ENCODE data around the gene CASP14. TPM values are rescaled to one million over a fixed set of nuclear protein-coding genes. Genes with fewer than 3 reads are reported as not detected.
"Not testable (repeated sequence)": the region's sequence is repeated elsewhere in the genome, so short reads cannot be mapped to it uniquely, and the experiment has no call there.

CASP14 gene
- total RNA-seq, 1 experiment from 2014 or later = not detected

DNA sequence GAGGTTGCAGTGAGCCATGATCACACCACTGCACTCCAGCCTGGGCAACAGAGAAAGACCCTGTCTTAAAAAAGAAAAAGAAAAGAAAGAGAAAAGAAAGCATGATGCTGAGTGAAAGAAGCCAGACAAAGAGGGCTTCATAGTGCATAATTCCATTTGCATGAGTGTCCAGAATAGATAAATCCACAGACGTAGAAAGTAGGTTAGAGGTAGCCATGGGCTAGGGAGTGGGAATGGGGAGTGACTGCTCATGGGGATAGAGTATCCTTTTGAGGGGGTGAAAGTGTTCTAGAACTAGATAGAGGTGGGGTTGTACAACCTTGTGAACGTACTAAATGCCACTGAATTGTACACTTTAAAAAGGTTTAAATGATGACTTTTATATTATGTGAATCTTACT is 25.1 kb downstream of the CASP14 start (continued):
- TF ChIP-seq ELF4 (CRISPR knock-in tag; IDR thresholded peaks at IDR 0.05; ENCODE audit: low read depth) = no peak

DNA sequence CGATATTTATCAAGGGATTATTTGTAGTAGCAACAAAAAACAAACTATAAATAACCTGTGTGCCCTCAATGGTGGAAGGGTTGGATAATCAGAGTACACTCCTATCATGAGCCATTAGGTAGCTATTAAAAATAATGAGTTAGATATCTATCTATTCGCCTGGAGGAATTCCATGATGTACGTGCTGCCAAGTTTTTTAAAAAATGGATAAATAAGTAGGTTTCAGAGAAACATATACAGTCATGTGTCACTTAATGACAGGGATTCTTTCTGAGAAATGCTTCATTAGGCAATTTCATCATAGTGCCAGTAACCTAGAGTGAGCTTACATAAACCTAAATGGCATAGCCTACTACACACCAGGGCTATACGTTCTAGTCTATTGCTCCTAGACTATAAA is 26.5 kb downstream of the CASP14 start:
- ATAC-seq = no peak
- H3K27me3 Mint-ChIP-seq (ENCODE audit: low read depth) = peaks cover 4% of the 10 kb centered on the region; the same call in 1 of the 2 replicates
- CTCF ChIA-PET = interaction anchor here (0.5 kb wide), 1 partner anchor 83 kb away, joined by 3 read pairs; no protein-coding TSS in a partner anchor

DNA sequence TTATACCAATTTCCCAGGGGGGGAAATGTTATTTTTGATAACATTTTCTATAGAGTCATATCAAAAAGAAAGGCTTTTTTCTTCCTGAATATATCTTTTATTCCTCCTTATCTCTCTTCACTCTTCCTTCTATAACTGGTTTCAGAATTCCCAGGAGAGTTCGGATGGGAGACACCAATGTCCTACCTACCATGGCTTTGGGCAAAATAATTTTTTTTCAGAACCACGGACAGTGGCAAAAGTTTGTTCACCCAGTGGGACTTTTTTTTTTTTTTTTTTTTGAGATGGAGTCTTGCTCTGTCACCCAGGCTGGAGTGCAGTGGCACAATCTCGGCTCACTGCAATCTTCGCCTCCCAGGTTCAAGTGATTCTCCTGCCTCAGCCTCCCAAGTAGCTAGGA is 30.7 kb downstream of the CASP14 start:
- H3K4me3 Mint-ChIP-seq; H3K4me1 Mint-ChIP-seq; H3K27me3 Mint-ChIP-seq (ENCODE audit: low read depth); H3K9me3 Mint-ChIP-seq; H3K27ac Mint-ChIP-seq; POLR2A ChIA-PET; ATAC-seq; DNase-seq (ENCODE audit: low spot score); H3K36me3 Mint-ChIP-seq: not testable (repeated sequence)
- CTCF ChIA-PET = interaction anchor here (0.7 kb wide), 1 partner anchor 391 kb away, joined by 4 read pairs; no protein-coding TSS in a partner anchor

More for the DNA sequence above, 26.5 kb downstream of the CASP14 start:
- no peak for TF ChIP-seq NFATC4 (CRISPR knock-in tag; IDR thresholded peaks at IDR 0.05)
- TF ChIP-seq, protein P1, sequence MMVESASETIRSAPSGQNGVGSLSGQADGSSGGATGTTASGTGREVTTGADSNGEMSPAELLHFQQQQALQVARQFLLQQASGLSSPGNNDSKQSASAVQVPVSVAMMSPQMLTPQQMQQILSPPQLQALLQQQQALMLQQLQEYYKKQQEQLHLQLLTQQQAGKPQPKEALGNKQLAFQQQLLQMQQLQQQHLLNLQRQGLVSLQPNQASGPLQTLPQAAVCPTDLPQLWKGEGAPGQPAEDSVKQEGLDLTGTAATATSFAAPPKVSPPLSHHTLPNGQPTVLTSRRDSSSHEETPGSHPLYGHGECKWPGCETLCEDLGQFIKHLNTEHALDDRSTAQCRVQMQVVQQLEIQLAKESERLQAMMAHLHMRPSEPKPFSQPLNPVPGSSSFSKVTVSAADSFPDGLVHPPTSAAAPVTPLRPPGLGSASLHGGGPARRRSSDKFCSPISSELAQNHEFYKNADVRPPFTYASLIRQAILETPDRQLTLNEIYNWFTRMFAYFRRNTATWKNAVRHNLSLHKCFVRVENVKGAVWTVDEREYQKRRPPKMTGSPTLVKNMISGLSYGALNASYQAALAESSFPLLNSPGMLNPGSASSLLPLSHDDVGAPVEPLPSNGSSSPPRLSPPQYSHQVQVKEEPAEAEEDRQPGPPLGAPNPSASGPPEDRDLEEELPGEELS (CRISPR knock-in tag; IDR thresholded peaks at IDR 0.05) = no peak
- TF ChIP-seq SP1 (CRISPR knock-in tag; conservative IDR thresholded peaks at IDR 0.05) = no peak
- no peak for TF ChIP-seq CBFB (CRISPR knock-in tag; IDR thresholded peaks at IDR 0.05; ENCODE audit: low read depth)
- no peak for TF ChIP-seq ATF1 (CRISPR knock-in tag; IDR thresholded peaks at IDR 0.05)
- TF ChIP-seq, protein P2, sequence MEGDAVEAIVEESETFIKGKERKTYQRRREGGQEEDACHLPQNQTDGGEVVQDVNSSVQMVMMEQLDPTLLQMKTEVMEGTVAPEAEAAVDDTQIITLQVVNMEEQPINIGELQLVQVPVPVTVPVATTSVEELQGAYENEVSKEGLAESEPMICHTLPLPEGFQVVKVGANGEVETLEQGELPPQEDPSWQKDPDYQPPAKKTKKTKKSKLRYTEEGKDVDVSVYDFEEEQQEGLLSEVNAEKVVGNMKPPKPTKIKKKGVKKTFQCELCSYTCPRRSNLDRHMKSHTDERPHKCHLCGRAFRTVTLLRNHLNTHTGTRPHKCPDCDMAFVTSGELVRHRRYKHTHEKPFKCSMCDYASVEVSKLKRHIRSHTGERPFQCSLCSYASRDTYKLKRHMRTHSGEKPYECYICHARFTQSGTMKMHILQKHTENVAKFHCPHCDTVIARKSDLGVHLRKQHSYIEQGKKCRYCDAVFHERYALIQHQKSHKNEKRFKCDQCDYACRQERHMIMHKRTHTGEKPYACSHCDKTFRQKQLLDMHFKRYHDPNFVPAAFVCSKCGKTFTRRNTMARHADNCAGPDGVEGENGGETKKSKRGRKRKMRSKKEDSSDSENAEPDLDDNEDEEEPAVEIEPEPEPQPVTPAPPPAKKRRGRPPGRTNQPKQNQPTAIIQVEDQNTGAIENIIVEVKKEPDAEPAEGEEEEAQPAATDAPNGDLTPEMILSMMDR (IDR thresholded peaks at IDR 0.05) = no peak
- TF ChIP-seq ZNF219 (CRISPR knock-in tag; IDR thresholded peaks at IDR 0.05; ENCODE audit: borderline replicate concordance) = no peak
- TF ChIP-seq, protein P3, sequence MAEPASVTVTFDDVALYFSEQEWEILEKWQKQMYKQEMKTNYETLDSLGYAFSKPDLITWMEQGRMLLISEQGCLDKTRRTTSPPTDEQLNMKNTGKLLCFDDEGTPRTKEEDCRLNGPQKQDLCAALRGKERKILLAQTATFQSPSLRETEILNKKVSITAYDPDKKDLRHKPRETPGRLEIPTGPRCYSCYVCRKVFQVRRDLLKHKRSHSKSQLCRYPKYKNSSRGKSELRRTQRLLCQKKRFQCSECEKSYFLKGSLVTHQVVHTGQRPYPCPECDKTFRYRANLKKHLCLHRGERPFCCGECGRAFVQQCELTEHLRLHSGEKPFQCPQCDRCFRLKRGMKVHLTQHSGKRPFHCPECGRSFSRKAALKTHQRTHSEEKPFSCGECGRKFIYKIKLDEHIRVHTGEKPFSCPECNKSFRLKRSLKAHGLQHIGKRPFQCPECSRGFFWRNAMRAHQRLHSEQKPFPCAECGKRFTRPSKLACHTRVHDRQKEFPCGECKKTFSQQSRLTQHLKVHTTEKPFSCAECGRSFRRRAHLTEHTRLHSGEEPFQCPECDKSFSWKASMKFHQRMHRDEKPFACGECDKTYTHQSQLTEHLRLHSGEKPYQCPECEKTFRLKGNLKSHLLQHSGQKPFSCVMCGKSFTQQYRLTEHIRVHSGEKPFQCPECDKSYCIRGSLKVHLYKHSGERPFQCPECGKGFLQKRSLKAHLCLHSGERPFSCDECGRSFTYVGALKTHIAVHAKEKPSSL (CRISPR knock-in tag; conservative IDR thresholded peaks at IDR 0.05) = no peak
- TF ChIP-seq ELF4 (CRISPR knock-in tag; IDR thresholded peaks at IDR 0.05; ENCODE audit: low read depth) = no peak
- no peak for DNase-seq (ENCODE audit: low spot score)
- peaks cover 3% of the 10 kb centered on the region; the same call in 1 of the 2 replicates for H3K4me1 Mint-ChIP-seq
- POLR2A ChIA-PET = no interaction called here
- no peaks in the 10 kb centered on the region for H3K36me3 Mint-ChIP-seq
- H3K27ac Mint-ChIP-seq = no peak overlapping the region
- no peak overlapping the region for H3K4me3 Mint-ChIP-seq
- H3K9me3 Mint-ChIP-seq = peaks cover 3% of the 10 kb centered on the region; the same call in 1 of the 2 replicates

DNA sequence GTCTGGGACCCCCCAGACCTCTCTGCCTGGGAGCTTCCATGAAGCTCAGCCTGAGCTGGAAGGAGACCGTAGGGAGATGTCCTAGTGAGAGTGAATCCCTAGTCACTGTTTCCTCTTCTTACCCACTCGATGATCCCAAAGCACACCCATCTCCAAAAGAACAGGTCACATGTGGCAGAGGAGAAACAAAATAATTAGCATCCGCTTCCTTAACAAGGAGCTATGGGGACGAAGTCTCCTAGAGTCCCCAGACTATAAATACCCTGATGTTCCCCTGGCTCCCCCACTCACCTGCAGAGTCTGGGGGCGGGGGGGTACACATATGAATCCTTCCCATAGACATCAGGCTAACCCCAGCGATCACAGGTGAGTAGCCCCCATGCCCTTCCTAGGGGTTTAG is 32.6 kb downstream of the CASP14 start, which contains the start of gene OR1I1:
OR1I1 (plus strand) TSS at position 301 of the 400 bp plus-strand sequence. CDS start 4,855 bp downstream, outside the sequence.
- POLR2A ChIA-PET = no interaction called here
- ATAC-seq (no peak), DNase-seq (ENCODE audit: low spot score) (no peak)
- Mint-ChIP-seq H3K4me3 (no peak within 1 kb of the TSS), H3K27ac (no peak within 1 kb of the TSS), H3K9me3 (no peaks in the 10 kb centered on the region), H3K4me1 (no peaks in the 10 kb centered on the region), H3K27me3 (ENCODE audit: low read depth) (peaks cover 13% of the 10 kb centered on the region), H3K36me3 (no peaks in the 10 kb centered on the region)
- CTCF ChIA-PET = interaction anchor here (0.6 to 3.7 kb wide), 4 partner anchors 10 to 444 kb away, joined by 5 to 18 read pairs (median 10); no protein-coding TSS in a partner anchor
- TF ChIP-seq EMX1 (CRISPR knock-in tag; IDR thresholded peaks at IDR 0.05) (no peak), SMAD3 (CRISPR knock-in tag; IDR thresholded peaks at IDR 0.05; ENCODE audit: borderline replicate concordance) (no peak), FOXP1 (CRISPR knock-in tag; IDR thresholded peaks at IDR 0.05; ENCODE audit: borderline replicate concordance) (no peak), HMGA2 (CRISPR knock-in tag; IDR thresholded peaks at IDR 0.05) (no peak), NFE2L1 (CRISPR knock-in tag; IDR thresholded peaks at IDR 0.05) (no peak), NFATC4 (CRISPR knock-in tag; IDR thresholded peaks at IDR 0.05) (no peak), MYBL2 (CRISPR knock-in tag; IDR thresholded peaks at IDR 0.05) (no peak), JUN (CRISPR knock-in tag; IDR thresholded peaks at IDR 0.05) (no peak), SOX15 (CRISPR knock-in tag; IDR thresholded peaks at IDR 0.05) (no peak)
- TF ChIP-seq, protein P4, sequence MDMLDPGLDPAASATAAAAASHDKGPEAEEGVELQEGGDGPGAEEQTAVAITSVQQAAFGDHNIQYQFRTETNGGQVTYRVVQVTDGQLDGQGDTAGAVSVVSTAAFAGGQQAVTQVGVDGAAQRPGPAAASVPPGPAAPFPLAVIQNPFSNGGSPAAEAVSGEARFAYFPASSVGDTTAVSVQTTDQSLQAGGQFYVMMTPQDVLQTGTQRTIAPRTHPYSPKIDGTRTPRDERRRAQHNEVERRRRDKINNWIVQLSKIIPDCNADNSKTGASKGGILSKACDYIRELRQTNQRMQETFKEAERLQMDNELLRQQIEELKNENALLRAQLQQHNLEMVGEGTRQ (CRISPR knock-in tag; IDR thresholded peaks at IDR 0.05) = no peak
- TF ChIP-seq, protein P1 (CRISPR knock-in tag; IDR thresholded peaks at IDR 0.05) = no peak
- TF ChIP-seq, protein P5, sequence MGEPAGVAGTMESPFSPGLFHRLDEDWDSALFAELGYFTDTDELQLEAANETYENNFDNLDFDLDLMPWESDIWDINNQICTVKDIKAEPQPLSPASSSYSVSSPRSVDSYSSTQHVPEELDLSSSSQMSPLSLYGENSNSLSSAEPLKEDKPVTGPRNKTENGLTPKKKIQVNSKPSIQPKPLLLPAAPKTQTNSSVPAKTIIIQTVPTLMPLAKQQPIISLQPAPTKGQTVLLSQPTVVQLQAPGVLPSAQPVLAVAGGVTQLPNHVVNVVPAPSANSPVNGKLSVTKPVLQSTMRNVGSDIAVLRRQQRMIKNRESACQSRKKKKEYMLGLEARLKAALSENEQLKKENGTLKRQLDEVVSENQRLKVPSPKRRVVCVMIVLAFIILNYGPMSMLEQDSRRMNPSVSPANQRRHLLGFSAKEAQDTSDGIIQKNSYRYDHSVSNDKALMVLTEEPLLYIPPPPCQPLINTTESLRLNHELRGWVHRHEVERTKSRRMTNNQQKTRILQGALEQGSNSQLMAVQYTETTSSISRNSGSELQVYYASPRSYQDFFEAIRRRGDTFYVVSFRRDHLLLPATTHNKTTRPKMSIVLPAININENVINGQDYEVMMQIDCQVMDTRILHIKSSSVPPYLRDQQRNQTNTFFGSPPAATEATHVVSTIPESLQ (CRISPR knock-in tag; IDR thresholded peaks at IDR 0.05) = no peak
